Measurements from ENCODE around the gene APP.
A peak's percentile ranks its signal among the peaks of the same experiment; 100 is the strongest.

The APP gene

DNA sequence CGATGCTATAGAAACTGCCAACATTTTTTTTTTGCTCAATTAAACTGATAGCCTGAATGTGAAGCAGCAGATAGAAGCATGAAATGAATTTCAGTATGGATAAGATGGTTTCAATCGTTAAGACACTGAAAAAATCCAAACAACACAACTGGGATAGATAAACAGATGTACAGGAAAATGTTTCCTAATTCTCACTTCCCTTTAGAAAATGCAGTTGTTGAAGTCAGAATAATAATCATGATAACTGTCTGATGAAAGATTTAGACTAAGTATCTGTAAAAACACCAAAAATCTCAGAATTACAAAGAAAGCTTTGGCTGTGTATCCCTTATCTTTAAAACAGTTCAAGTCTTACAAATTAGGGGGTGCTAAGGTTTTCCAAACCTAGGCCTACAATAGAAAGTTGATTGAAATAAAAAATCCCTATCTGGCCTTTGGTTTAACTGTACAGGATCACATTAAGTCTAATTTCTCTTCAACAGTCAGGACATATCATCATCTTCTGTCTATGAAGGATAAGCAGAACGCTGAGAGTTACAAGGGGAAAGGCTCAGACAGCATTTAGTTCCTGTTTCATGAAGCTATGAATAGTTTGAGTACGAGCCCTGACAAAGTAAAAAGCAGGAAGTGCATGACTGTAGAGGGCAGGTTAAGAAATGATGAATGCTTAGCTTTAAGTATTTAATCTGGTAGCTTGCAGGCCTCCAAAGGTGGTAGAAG is 203.2 kb downstream of the APP start:
- H3K9me2 ChIP-seq (replicated peaks; ENCODE audit: low read depth, low read length) = no peaks in the 10 kb centered on the region
- no peaks in the 10 kb centered on the region for H4K20me1 ChIP-seq (ENCODE audit: insufficient read depth, low read length, poor library complexity, severe bottlenecking)
- H2AFZ ChIP-seq (ENCODE audit: low read length) = peak overlapping the region; percentile 70; the same call in 1 of the 2 replicates
- H3K9me3 ChIP-seq (ENCODE audit: insufficient read depth, low read depth, low read length) = peaks cover 4% of the 10 kb centered on the region; the same call in 1 of the 2 replicates
- H3K36me3 ChIP-seq (ENCODE audit: insufficient read depth, low read length) = no peaks in the 10 kb centered on the region
- H3K4me1 ChIP-seq (ENCODE audit: insufficient read depth, low read length, poor library complexity, severe bottlenecking) = no peaks in the 10 kb centered on the region
- H3F3A ChIP-seq (ENCODE audit: low read depth) = no peaks in the 10 kb centered on the region
- H3K4me3 ChIP-seq (ENCODE audit: low read length, poor library complexity, severe bottlenecking) = no peak overlapping the region
- H3K27me3 ChIP-seq (ENCODE audit: insufficient read depth, low read length, poor library complexity, severe bottlenecking) = no peaks in the 10 kb centered on the region
- H3K9ac ChIP-seq (ENCODE audit: low read depth, low read length, poor library complexity, severe bottlenecking) = no peak overlapping the region
- no peak overlapping the region for H3K4me2 ChIP-seq (ENCODE audit: low read depth, low read length, poor library complexity, severe bottlenecking)
- no peaks in the 10 kb centered on the region for H3K79me2 ChIP-seq (ENCODE audit: insufficient read depth, low read length)
- no peak for TF ChIP-seq EZH2phosphoT487 (IDR thresholded peaks at IDR 0.05; ENCODE audit: borderline replicate concordance)
- TF ChIP-seq, protein P1, sequence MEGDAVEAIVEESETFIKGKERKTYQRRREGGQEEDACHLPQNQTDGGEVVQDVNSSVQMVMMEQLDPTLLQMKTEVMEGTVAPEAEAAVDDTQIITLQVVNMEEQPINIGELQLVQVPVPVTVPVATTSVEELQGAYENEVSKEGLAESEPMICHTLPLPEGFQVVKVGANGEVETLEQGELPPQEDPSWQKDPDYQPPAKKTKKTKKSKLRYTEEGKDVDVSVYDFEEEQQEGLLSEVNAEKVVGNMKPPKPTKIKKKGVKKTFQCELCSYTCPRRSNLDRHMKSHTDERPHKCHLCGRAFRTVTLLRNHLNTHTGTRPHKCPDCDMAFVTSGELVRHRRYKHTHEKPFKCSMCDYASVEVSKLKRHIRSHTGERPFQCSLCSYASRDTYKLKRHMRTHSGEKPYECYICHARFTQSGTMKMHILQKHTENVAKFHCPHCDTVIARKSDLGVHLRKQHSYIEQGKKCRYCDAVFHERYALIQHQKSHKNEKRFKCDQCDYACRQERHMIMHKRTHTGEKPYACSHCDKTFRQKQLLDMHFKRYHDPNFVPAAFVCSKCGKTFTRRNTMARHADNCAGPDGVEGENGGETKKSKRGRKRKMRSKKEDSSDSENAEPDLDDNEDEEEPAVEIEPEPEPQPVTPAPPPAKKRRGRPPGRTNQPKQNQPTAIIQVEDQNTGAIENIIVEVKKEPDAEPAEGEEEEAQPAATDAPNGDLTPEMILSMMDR (conservative IDR thresholded peaks at IDR 0.05; ENCODE audit: low read length) = no peak

DNA sequence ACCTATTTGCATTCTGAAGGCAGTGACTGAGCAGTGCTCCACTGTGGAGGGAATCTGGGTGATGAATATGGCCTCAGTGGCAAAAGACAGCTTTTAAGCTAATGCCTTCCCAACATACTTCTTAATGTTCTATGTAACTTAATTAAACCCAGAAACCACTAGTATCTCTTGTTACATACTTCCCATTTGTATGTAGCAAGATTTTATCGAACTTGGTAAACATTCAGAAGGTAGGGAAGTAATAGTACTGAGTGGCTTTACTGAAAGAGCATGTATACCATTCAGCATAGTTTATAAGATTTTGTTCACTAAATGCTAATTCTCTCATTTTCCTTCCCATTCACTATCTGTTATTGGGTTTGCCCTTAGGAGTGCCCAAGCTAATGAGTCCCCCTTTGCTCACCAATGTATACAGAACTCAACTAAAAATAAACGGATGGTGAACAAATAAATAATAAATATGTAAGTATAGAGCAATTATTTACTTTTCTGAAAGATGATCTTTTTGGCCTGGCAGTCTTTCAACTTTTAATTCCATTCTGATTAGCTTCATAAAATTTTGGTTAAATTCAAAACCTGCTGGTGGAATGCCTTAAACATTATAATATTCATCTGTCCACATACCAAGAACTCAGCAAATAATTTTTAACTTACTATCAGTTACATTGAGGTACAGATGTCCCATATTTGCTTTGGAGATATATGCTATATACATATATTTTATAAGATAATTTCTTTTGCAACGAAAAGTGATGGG is 204.4 kb downstream of the APP start:
- H3K4me3 ChIP-seq (ENCODE audit: low read length, poor library complexity, severe bottlenecking) = no peak overlapping the region
- no peak overlapping the region for H3K4me2 ChIP-seq (ENCODE audit: low read depth, low read length, poor library complexity, severe bottlenecking)
- no peaks in the 10 kb centered on the region for H4K20me1 ChIP-seq (ENCODE audit: insufficient read depth, low read length, poor library complexity, severe bottlenecking)
- no peaks in the 10 kb centered on the region for H3K9me2 ChIP-seq (replicated peaks; ENCODE audit: low read depth, low read length)
- peaks cover 4% of the 10 kb centered on the region; the same call in 1 of the 2 replicates for H3K9me3 ChIP-seq (ENCODE audit: insufficient read depth, low read depth, low read length)
- H3K79me2 ChIP-seq (ENCODE audit: insufficient read depth, low read length) = no peaks in the 10 kb centered on the region
- no peak overlapping the region for H2AFZ ChIP-seq (ENCODE audit: low read length)
- H3K4me1 ChIP-seq (ENCODE audit: insufficient read depth, low read length, poor library complexity, severe bottlenecking) = no peaks in the 10 kb centered on the region
- H3K36me3 ChIP-seq (ENCODE audit: insufficient read depth, low read length) = no peaks in the 10 kb centered on the region
- no peak overlapping the region for H3K9ac ChIP-seq (ENCODE audit: low read depth, low read length, poor library complexity, severe bottlenecking)
- no peak for TF ChIP-seq EZH2phosphoT487 (IDR thresholded peaks at IDR 0.05; ENCODE audit: borderline replicate concordance)
- TF ChIP-seq, protein P1 (conservative IDR thresholded peaks at IDR 0.05; ENCODE audit: low read length) = no peak
- no peaks in the 10 kb centered on the region for H3F3A ChIP-seq (ENCODE audit: low read depth)
- H3K27me3 ChIP-seq (ENCODE audit: insufficient read depth, low read length, poor library complexity, severe bottlenecking) = no peaks in the 10 kb centered on the region

DNA sequence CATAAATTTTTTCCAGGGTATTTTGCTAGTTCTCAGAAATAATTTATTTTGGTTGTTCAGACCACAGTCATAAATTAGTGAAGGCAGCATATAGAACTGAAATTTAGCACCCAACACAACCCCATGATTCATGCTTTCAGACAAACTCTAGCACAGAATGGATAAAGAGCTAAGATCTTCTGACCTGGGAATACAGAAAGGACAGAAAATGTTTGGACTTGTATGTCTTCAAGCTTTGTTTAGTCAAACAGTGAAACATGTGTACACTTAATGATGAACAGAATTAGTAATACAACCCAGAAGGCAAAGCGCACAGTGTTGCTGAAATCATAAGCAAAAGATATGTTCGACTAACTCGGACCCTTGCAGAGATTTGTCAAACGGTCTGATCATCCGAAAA is 205.6 kb downstream of the APP start:
- H2AFZ ChIP-seq (ENCODE audit: low read length) = no peak overlapping the region
- H3K9ac ChIP-seq (ENCODE audit: low read depth, low read length, poor library complexity, severe bottlenecking) = no peak overlapping the region
- no peaks in the 10 kb centered on the region for H3K4me1 ChIP-seq (ENCODE audit: insufficient read depth, low read length, poor library complexity, severe bottlenecking)
- H3F3A ChIP-seq (ENCODE audit: low read depth) = no peaks in the 10 kb centered on the region
- TF ChIP-seq, protein P1 (conservative IDR thresholded peaks at IDR 0.05; ENCODE audit: low read length) = no peak
- no peak for TF ChIP-seq EZH2phosphoT487 (IDR thresholded peaks at IDR 0.05; ENCODE audit: borderline replicate concordance)
- no peak overlapping the region for H3K4me2 ChIP-seq (ENCODE audit: low read depth, low read length, poor library complexity, severe bottlenecking)
- H3K4me3 ChIP-seq (ENCODE audit: low read length, poor library complexity, severe bottlenecking) = no peak overlapping the region
- no peaks in the 10 kb centered on the region for H3K36me3 ChIP-seq (ENCODE audit: insufficient read depth, low read length)
- H3K79me2 ChIP-seq (ENCODE audit: insufficient read depth, low read length) = no peaks in the 10 kb centered on the region
- peaks cover 4% of the 10 kb centered on the region; the same call in 1 of the 2 replicates for H3K9me3 ChIP-seq (ENCODE audit: insufficient read depth, low read depth, low read length)
- no peaks in the 10 kb centered on the region for H4K20me1 ChIP-seq (ENCODE audit: insufficient read depth, low read length, poor library complexity, severe bottlenecking)
- no peaks in the 10 kb centered on the region for H3K27me3 ChIP-seq (ENCODE audit: insufficient read depth, low read length, poor library complexity, severe bottlenecking)
- no peaks in the 10 kb centered on the region for H3K9me2 ChIP-seq (replicated peaks; ENCODE audit: low read depth, low read length)

All from Loucy (cell line).